Ishikawa (cell line): Measurements from ENCODE around the gene HOXA10.

Experiments used
- CEBPB ChIP-seq: IDR thresholded peaks from 2 replicates; pipeline ENCODE4 v1.6.1; 2012
- CREB1 ChIP-seq: IDR thresholded peaks from 2 replicates; pipeline ENCODE4 v1.6.1; 2012; ENCODE audit warnings: low read depth
- EGR1 ChIP-seq: IDR thresholded peaks from 2 replicates; pipeline ENCODE4 v1.6.1; 2012
- EP300 ChIP-seq: IDR thresholded peaks from 2 replicates; pipeline ENCODE4 v1.6.1; 2012; ENCODE audit warnings: borderline replicate concordance
- FOXM1 ChIP-seq: IDR thresholded peaks from 2 replicates; pipeline ENCODE4 v1.6.1; 2012; ENCODE audit warnings: low read depth, borderline replicate concordance
- MAX ChIP-seq: IDR thresholded peaks from 2 replicates; pipeline ENCODE4 v1.6.1; 2012
- NFIC ChIP-seq: IDR thresholded peaks from 2 replicates; pipeline ENCODE4 v1.6.1; 2012
- RAD21 ChIP-seq: IDR thresholded peaks from 2 replicates; pipeline ENCODE4 v1.6.1; 2012; ENCODE audit warnings: low read depth
- REST ChIP-seq: IDR thresholded peaks from 2 replicates; pipeline ENCODE4 v1.6.1; 2012; ENCODE audit warnings: low read depth, mild to moderate bottlenecking
- TAF1 ChIP-seq: IDR thresholded peaks from 2 replicates; pipeline ENCODE4 v1.6.1; 2012; ENCODE audit warnings: low read depth, mild to moderate bottlenecking
- TCF12 ChIP-seq: IDR thresholded peaks from 2 replicates; pipeline ENCODE4 v1.6.1; 2012; ENCODE audit warnings: low read depth
- TEAD4 ChIP-seq: IDR thresholded peaks from 2 replicates; pipeline ENCODE4 v1.6.1; 2012
- USF1 ChIP-seq: IDR thresholded peaks from 2 replicates; pipeline ENCODE4 v1.6.1; 2012
- YY1 ChIP-seq: IDR thresholded peaks from 2 replicates; pipeline ENCODE4 v1.6.1; 2012; ENCODE audit warnings: low read depth
- ZBTB7A ChIP-seq: IDR thresholded peaks from 2 replicates; pipeline ENCODE4 v1.6.1; 2012; ENCODE audit warnings: low read depth

HOXA10 gene

GRCh38 chr7:27191161-27191731, 17.1 kb upstream of the HOXA10 start:
- TF ChIP-seq FOXM1 (no peak), TEAD4 (no peak), USF1 (no peak), EP300 (no peak), NFIC (no peak), EGR1 (no peak), YY1 (no peak), RAD21 (no peak), ZBTB7A (no peak), TAF1 (no peak)

- TF ChIP-seq TAF1 (no peak), EGR1 (no peak), REST (no peak)
Measured at GRCh38 chr7:27189997-27190748, 16.1 kb upstream of the HOXA10 start.

GRCh38 chr7:27189295-27189996, 15.3 kb upstream of the HOXA10 start:
- TF ChIP-seq CREB1 (no peak), NFIC (no peak), CEBPB (no peak), YY1 (no peak), EGR1 (no peak), TEAD4 (no peak), MAX (no peak)

- no peak for TF ChIP-seq USF1
- no peak for TF ChIP-seq EP300
- TF ChIP-seq CEBPB: no peak
- no peak for TF ChIP-seq FOXM1
- TF ChIP-seq ZBTB7A: no peak
- no peak for TF ChIP-seq MAX
- TF ChIP-seq NFIC: no peak
- TF ChIP-seq EGR1: no peak
- TF ChIP-seq REST: no peak
- TF ChIP-seq TAF1: no peak
- no peak for TF ChIP-seq YY1
- TF ChIP-seq TCF12: no peak
- TF ChIP-seq CREB1: no peak
- no peak for TF ChIP-seq RAD21
Measured at GRCh38 chr7:27188386-27189294, 14.5 kb upstream of the HOXA10 start.
